HG03565 (cell line): Measurements from ENCODE around the gene NUDT4.
A peak's percentile ranks its signal among the peaks of the same experiment; 100 is the strongest.
"Not testable (repeated sequence)": the region's sequence is repeated elsewhere in the genome, so short reads cannot be mapped to it uniquely, and the experiment has no call there.

Experiments
- ATAC-seq: cut with Tn5 transposase; IDR thresholded peaks from one replicate; pipeline ENCODE4 v1.9.1; 2021; ENCODE audit warnings: mild to moderate bottlenecking, moderate library complexity; ENCODE audit not compliant: unreplicated experiment

Gene NUDT4

GRCh38 chr12:93399183-93399863, 21.6 kb downstream of the NUDT4 start:
- ATAC-seq = peak; percentile 62

GRCh38 chr12:93402333-93403311, 24.9 kb downstream of the NUDT4 start:
- ATAC-seq = no peak

- ATAC-seq = no peak
Measured at GRCh38 chr12:93403988-93404803, 26.5 kb downstream of the NUDT4 start.

- no peak for ATAC-seq
Measured at GRCh38 chr12:93404961-93405849, 27.5 kb downstream of the NUDT4 start.

- no peak for ATAC-seq
Measured at GRCh38 chr12:93407054-93407962, 29.6 kb downstream of the NUDT4 start.

- ATAC-seq = no peak
Measured at GRCh38 chr12:93407963-93408283, 30.2 kb downstream of the NUDT4 start.

GRCh38 chr12:93408813-93409212, 31.1 kb downstream of the NUDT4 start:
- ATAC-seq = no peak

GRCh38 chr12:93409343-93410187, 31.8 kb downstream of the NUDT4 start:
- not testable (repeated sequence) for ATAC-seq

GRCh38 chr12:93411060-93411459, 33.3 kb downstream of the NUDT4 start:
- ATAC-seq = not testable (repeated sequence)

GRCh38 chr12:93412396-93412795, 34.7 kb downstream of the NUDT4 start:
- ATAC-seq = not testable (repeated sequence)

- ATAC-seq = no peak
Measured at GRCh38 chr12:93413064-93413463, 35.3 kb downstream of the NUDT4 start.

GRCh38 chr12:93415723-93416464, 38.2 kb downstream of the NUDT4 start:
- no peak for ATAC-seq

- no peak for ATAC-seq
Measured at GRCh38 chr12:93417967-93418480, 40.3 kb downstream of the NUDT4 start.

- no peak for ATAC-seq
Measured at GRCh38 chr12:93419388-93420034, 41.8 kb downstream of the NUDT4 start.

GRCh38 chr12:93422050-93422449, 44.3 kb downstream of the NUDT4 start:
- ATAC-seq = no peak

- peak; percentile 31 for ATAC-seq
Measured at GRCh38 chr12:93425736-93426411, 48.1 kb downstream of the NUDT4 start.
